H9 (cell line): ENCODE data around the gene NKD1. TPM values are rescaled to one million over a fixed set of nuclear protein-coding genes. Genes with fewer than 3 reads are reported as not detected.

Experiments used
- DNase-seq: peaks from one replicate; pipeline ENCODE4 v3.0.0-alpha.2; 2017
- H2AFZ ChIP-seq: one replicate; pipeline ENCODE4 v1.6.1; 2013; ENCODE audit warnings: mild to moderate bottlenecking, low read length, control low read depth, moderate library complexity
- H2AK5ac ChIP-seq: 2 replicates; pipeline ENCODE4 v1.6.1; 2013; ENCODE audit warnings: low read length, control low read depth, mixed read lengths; ENCODE audit not compliant: insufficient read length
- H2BK120ac ChIP-seq: one replicate; pipeline ENCODE4 v1.6.1; 2013; ENCODE audit warnings: low read depth, mild to moderate bottlenecking, low read length, control low read depth, inconsistent platforms; ENCODE audit not compliant: poor library complexity, severe bottlenecking
- H2BK12ac ChIP-seq: 2 replicates; pipeline ENCODE4 v1.6.1; 2013; ENCODE audit warnings: low read length, control low read depth, mixed read lengths, low read depth; ENCODE audit not compliant: insufficient read length
- H2BK15ac ChIP-seq: 2 replicates; pipeline ENCODE4 v1.6.1; 2013; ENCODE audit warnings: low read depth, low read length, control low read depth
- H2BK20ac ChIP-seq: one replicate; pipeline ENCODE4 v1.6.1; 2013; ENCODE audit warnings: low read depth, mild to moderate bottlenecking, low read length, control low read depth, inconsistent platforms; ENCODE audit not compliant: poor library complexity, severe bottlenecking
- H2BK5ac ChIP-seq: 2 replicates; pipeline ENCODE4 v1.6.1; 2013; ENCODE audit warnings: low read length, control low read depth, mixed read lengths; ENCODE audit not compliant: insufficient read length
- H3K14ac ChIP-seq: 2 replicates; pipeline ENCODE4 v1.6.1; 2013; ENCODE audit warnings: low read length, control low read depth; ENCODE audit not compliant: insufficient read depth
- H3K18ac ChIP-seq: 2 replicates; pipeline ENCODE4 v1.6.1; 2013; ENCODE audit warnings: low read depth, mild to moderate bottlenecking, mixed read lengths, low read length, control low read depth; ENCODE audit not compliant: insufficient read length
- H3K23ac ChIP-seq: 2 replicates; pipeline ENCODE4 v1.6.1; 2013; ENCODE audit warnings: low read length, control low read depth, mixed read lengths, low read depth; ENCODE audit not compliant: insufficient read length
- H3K23me2 ChIP-seq: 2 replicates; pipeline ENCODE4 v1.6.1; 2013; ENCODE audit warnings: low read depth, mild to moderate bottlenecking, mixed read lengths, low read length, control low read depth; ENCODE audit not compliant: insufficient read length, poor library complexity, severe bottlenecking
- H3K27ac ChIP-seq: 2 replicates; pipeline ENCODE4 v1.5.1; 2013; ENCODE audit warnings: low read length, control low read depth, mixed read lengths, low read depth; ENCODE audit not compliant: insufficient read length
- H3K27me3 ChIP-seq: 2 replicates; pipeline ENCODE4 v1.6.1; 2013; ENCODE audit warnings: low read length, control low read depth, inconsistent platforms; ENCODE audit not compliant: insufficient read depth
- H3K4ac ChIP-seq: 2 replicates; pipeline ENCODE4 v1.6.1; 2013; ENCODE audit warnings: low read depth, mild to moderate bottlenecking, control low read depth, inconsistent platforms, low read length, moderate library complexity
- H3K4me1 ChIP-seq: 2 replicates; pipeline ENCODE4 v1.6.1; 2013; ENCODE audit warnings: low read length, control low read depth, inconsistent platforms; ENCODE audit not compliant: insufficient read depth
- H3K4me2 ChIP-seq: 2 replicates; pipeline ENCODE4 v1.6.1; 2013; ENCODE audit warnings: low read length, control low read depth, mixed read lengths; ENCODE audit not compliant: insufficient read length, insufficient read depth
- H3K56ac ChIP-seq: 2 replicates; pipeline ENCODE4 v1.6.1; 2013; ENCODE audit warnings: low read depth, mild to moderate bottlenecking, mixed read lengths, low read length, control low read depth; ENCODE audit not compliant: insufficient read length
- H3K79me1 ChIP-seq: 2 replicates; pipeline ENCODE4 v1.6.1; 2013; ENCODE audit warnings: low read depth, mild to moderate bottlenecking, moderate library complexity, low read length, control low read depth, inconsistent platforms; ENCODE audit not compliant: insufficient read depth, poor library complexity, severe bottlenecking
- H3K79me2 ChIP-seq: 2 replicates; pipeline ENCODE4 v1.6.1; 2013; ENCODE audit warnings: low read length, control low read depth, inconsistent platforms; ENCODE audit not compliant: insufficient read depth
- H3K9ac ChIP-seq: 2 replicates; pipeline ENCODE4 v1.6.1; 2013; ENCODE audit warnings: low read length, control low read depth, mixed read lengths; ENCODE audit not compliant: insufficient read length; ENCODE audit errors: extremely low read depth
- H3K9me3 ChIP-seq: one replicate; pipeline ENCODE4 v1.6.1; 2013; ENCODE audit warnings: low read depth, low read length, inconsistent platforms; ENCODE audit not compliant: control insufficient read depth
- H3T11ph ChIP-seq: one replicate; pipeline ENCODE4 v1.6.1; 2013; ENCODE audit warnings: mild to moderate bottlenecking, low read length, control low read depth, inconsistent platforms
- H4K20me1 ChIP-seq: one replicate; pipeline ENCODE4 v1.6.1; 2013; ENCODE audit not compliant: control insufficient read depth, insufficient read length, insufficient read depth
- H4K5ac ChIP-seq: 2 replicates; pipeline ENCODE4 v1.6.1; 2013; ENCODE audit warnings: low read depth, mild to moderate bottlenecking, mixed read lengths, low read length, control low read depth; ENCODE audit not compliant: insufficient read length
- H4K8ac ChIP-seq: replicated peaks from 2 replicates; pipeline ENCODE4 v1.6.1; 2013; ENCODE audit warnings: low read length, control low read depth, mixed read lengths, low read depth; ENCODE audit not compliant: insufficient read length
- H4K91ac ChIP-seq: 2 replicates; pipeline ENCODE4 v1.6.1; 2013; ENCODE audit warnings: low read depth, mild to moderate bottlenecking, moderate library complexity, mixed read lengths, low read length, control low read depth; ENCODE audit not compliant: insufficient read length
- H3K27ac Mint-ChIP-seq, 3 experiments: 2 replicates in 2 of 3; 3 replicates in 1 of 3; pipeline ENCODE4 v1.8.0; 2020 to 2021; ENCODE audit warnings: mixed read lengths in 3 of 3, mild to moderate bottlenecking in 1 of 3, moderate library complexity in 1 of 3
- H3K27me3 Mint-ChIP-seq: 2 replicates; pipeline ENCODE4 v1.8.0; 2021; ENCODE audit warnings: low read depth, mild to moderate bottlenecking, moderate library complexity, mixed read lengths
- H3K36me3 Mint-ChIP-seq, 3 experiments: 2 replicates in 2 of 3; 3 replicates in 1 of 3; pipeline ENCODE4 v1.8.0; 2020 to 2021; ENCODE audit warnings: low read depth in 3 of 3, mixed read lengths in 3 of 3; ENCODE audit not compliant: insufficient read depth in 1 of 3
- H3K4me1 Mint-ChIP-seq, 2 experiments: 2 replicates each; pipeline ENCODE4 v1.8.0; 2020; ENCODE audit warnings: mixed read lengths in 2 of 2
- H3K4me3 Mint-ChIP-seq, 2 experiments: 2 replicates in 1 of 2; 3 replicates in 1 of 2; pipeline ENCODE4 v1.8.0; 2020 to 2021; ENCODE audit warnings: mild to moderate bottlenecking in 2 of 2, mixed read lengths in 2 of 2, moderate library complexity in 1 of 2
- H3K9me3 Mint-ChIP-seq, 2 experiments: 2 replicates in 1 of 2; 3 replicates in 1 of 2; pipeline ENCODE4 v1.8.0; 2020; ENCODE audit warnings: mild to moderate bottlenecking in 2 of 2, mixed read lengths in 2 of 2, moderate library complexity in 1 of 2
- WGBS: extraction: QIAGEN DNeasy Blood & Tissue Kit; methylation state at CpG from one replicate; pipeline ENCODE4 v1.1.7; 2013; ENCODE audit warnings: missing lambda C conversion rate, low lambda C conversion rate, mixed read lengths; ENCODE audit not compliant: insufficient read length; ENCODE audit errors: extremely low coverage; 5-methylcytosine and 5-hydroxymethylcytosine counted together
- total RNA-seq: library from RNA; stranded (reverse); gene quantifications from 2 replicates; pipeline ENCODE4 v1.2.1, GENCODE V29; 2021
- TF ChIP-seq, protein P1 (sequence below): fragments of 200-600 bp; sonication (generic); conservative IDR thresholded peaks from 3 replicates; pipeline ENCODE4 v1.8.0; 2021; ENCODE audit warnings: antibody characterized with exemption, mild to moderate bottlenecking

NKD1 gene
- total RNA-seq, 1 experiment from 2014 or later = 1.9 TPM

DNA sequence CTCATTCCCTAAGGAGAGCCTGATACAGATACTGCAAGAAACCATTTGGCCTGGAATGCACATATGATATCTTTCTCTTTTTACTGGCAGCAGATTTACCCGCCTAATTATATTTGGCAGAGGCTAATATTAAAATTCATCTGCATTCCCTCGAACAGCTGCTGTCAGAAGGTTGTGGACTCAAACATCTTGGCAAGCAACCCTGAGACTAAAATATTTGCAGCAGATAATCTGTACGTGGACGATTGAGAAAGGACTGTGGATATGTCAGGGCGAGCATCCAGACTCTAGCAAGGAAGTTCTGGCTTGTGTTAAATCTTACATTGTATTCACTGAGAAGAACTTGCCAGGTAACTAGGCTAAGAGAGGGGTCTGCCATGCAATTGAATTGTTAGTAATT, 67.7 kb downstream of the NKD1 start:
- Histone ChIP-seq H4K20me1 (no peaks in the 10 kb centered on the region), H3K9ac (no peak overlapping the region), H2AFZ (no peak overlapping the region), H3T11ph (no peak overlapping the region), H2BK15ac (no peak overlapping the region), H2BK120ac (no peak overlapping the region), H4K91ac (no peak overlapping the region), H3K27me3 (no peaks in the 10 kb centered on the region), H3K4me2 (no peak overlapping the region), H2BK12ac (no peak overlapping the region), H3K23me2 (no peaks in the 10 kb centered on the region), H3K23ac (no peak overlapping the region), H3K14ac (no peak overlapping the region), H3K9me3 (no peaks in the 10 kb centered on the region), H4K5ac (no peak overlapping the region), H2AK5ac (no peak overlapping the region), H3K4me1 (no peaks in the 10 kb centered on the region), H2BK5ac (no peak overlapping the region), H3K27ac (no peak overlapping the region), H4K8ac (no peak overlapping the region), H3K79me1 (no peaks in the 10 kb centered on the region), H3K56ac (no peak overlapping the region), H2BK20ac (no peak overlapping the region), H3K79me2 (no peaks in the 10 kb centered on the region), H3K4ac (no peak overlapping the region), H3K18ac (no peak overlapping the region)
- DNase-seq = no peak
- TF ChIP-seq, protein P1, sequence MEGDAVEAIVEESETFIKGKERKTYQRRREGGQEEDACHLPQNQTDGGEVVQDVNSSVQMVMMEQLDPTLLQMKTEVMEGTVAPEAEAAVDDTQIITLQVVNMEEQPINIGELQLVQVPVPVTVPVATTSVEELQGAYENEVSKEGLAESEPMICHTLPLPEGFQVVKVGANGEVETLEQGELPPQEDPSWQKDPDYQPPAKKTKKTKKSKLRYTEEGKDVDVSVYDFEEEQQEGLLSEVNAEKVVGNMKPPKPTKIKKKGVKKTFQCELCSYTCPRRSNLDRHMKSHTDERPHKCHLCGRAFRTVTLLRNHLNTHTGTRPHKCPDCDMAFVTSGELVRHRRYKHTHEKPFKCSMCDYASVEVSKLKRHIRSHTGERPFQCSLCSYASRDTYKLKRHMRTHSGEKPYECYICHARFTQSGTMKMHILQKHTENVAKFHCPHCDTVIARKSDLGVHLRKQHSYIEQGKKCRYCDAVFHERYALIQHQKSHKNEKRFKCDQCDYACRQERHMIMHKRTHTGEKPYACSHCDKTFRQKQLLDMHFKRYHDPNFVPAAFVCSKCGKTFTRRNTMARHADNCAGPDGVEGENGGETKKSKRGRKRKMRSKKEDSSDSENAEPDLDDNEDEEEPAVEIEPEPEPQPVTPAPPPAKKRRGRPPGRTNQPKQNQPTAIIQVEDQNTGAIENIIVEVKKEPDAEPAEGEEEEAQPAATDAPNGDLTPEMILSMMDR = no peak
- no CpG with 5 or more reads among the region's 5 CpGs for WGBS
- H3K4me1 Mint-ChIP-seq = peaks cover 17 to 26% of the 10 kb centered on the region in 2 experiments
- peaks cover 22% of the 10 kb centered on the region for H3K27me3 Mint-ChIP-seq
- H3K4me3 Mint-ChIP-seq = no peak overlapping the region
- H3K36me3 Mint-ChIP-seq = no peaks in the 10 kb centered on the region
- H3K9me3 Mint-ChIP-seq = no peaks in the 10 kb centered on the region
- H3K27ac Mint-ChIP-seq = no peak overlapping the region
